A673 (cell line): ENCODE data around the gene TTC34. TPM values are rescaled to one million over a fixed set of nuclear protein-coding genes. Genes with fewer than 3 reads are reported as not detected.

Experiments
- BruUV-seq: library from RNA; stranded (reverse); fragments of 400-500 nt; replicated peaks from 2 replicates; lab custom pipeline; 2021; lab: Mats Ljungman, UMichigan
- CTCF ChIA-PET: fragments of 300-600 bp; sonication (Branson Sonifier 250); formaldehyde crosslinking; loops from one replicate; lab custom pipeline; 2022; ENCODE audit warnings: antibody characterized with exemption; lab: Charles Lee
- POLR2A ChIA-PET: fragments of 300-600 bp; sonication (Branson Sonifier 250); formaldehyde crosslinking; loops from one replicate; lab custom pipeline; 2022; ENCODE audit warnings: antibody characterized with exemption; ENCODE audit not compliant: low non-redundant PET; lab: Charles Lee
- DNase-seq: peaks from one replicate; pipeline ENCODE4 v3.0.0-alpha.2; 2015; ENCODE audit warnings: low spot score
- H3K27ac ChIP-seq: fragments of 200-600 bp; sonication (generic); 2 replicates; pipeline ENCODE4 v1.5.1; 2016; ENCODE audit warnings: mixed run types, low read depth, mild to moderate bottlenecking, mixed read lengths, antibody characterized with exemption, low read length; ENCODE audit not compliant: poor library complexity, severe bottlenecking
- H3K27me3 ChIP-seq: fragments of 200-600 bp; sonication (generic); replicated peaks from 2 replicates; pipeline ENCODE4 v1.6.1; 2017; ENCODE audit warnings: mixed run types, low read depth, mild to moderate bottlenecking, mixed read lengths, antibody characterized with exemption, low read length; ENCODE audit not compliant: insufficient read depth, poor library complexity
- H3K36me3 ChIP-seq: fragments of 200-600 bp; sonication (generic); 2 replicates; pipeline ENCODE4 v1.6.1; 2016; ENCODE audit warnings: mixed run types, mild to moderate bottlenecking, mixed read lengths, antibody characterized with exemption, low read length; ENCODE audit not compliant: insufficient read depth, poor library complexity, severe bottlenecking
- H3K4me1 ChIP-seq: fragments of 200-600 bp; sonication (generic); 2 replicates; pipeline ENCODE4 v1.6.1; 2017; ENCODE audit warnings: mixed run types, mild to moderate bottlenecking, mixed read lengths, antibody characterized with exemption, low read length; ENCODE audit not compliant: insufficient read depth, poor library complexity, severe bottlenecking
- H3K4me3 ChIP-seq: fragments of 200-600 bp; sonication (generic); 2 replicates; pipeline ENCODE4 v1.5.1; 2016; ENCODE audit warnings: low read depth, mixed run types, mild to moderate bottlenecking, mixed read lengths, low read length; ENCODE audit not compliant: poor library complexity, severe bottlenecking
- H3K9me3 ChIP-seq: fragments of 200-600 bp; sonication (generic); 2 replicates; pipeline ENCODE4 v1.6.1; 2016; ENCODE audit warnings: mixed run types, low read depth, mild to moderate bottlenecking, mixed read lengths, antibody characterized with exemption, low read length; ENCODE audit not compliant: poor library complexity, severe bottlenecking
- EZH2 ChIP-seq: fragments of 200-600 bp; sonication (generic); IDR thresholded peaks from 2 replicates; pipeline ENCODE4 v1.6.1; 2017; ENCODE audit warnings: borderline replicate concordance, low read depth, mild to moderate bottlenecking, mixed read lengths, antibody characterized with exemption, low read length; ENCODE audit not compliant: poor library complexity, severe bottlenecking
- intact Hi-C: fragments of 100-400 bp; cut with micrococcal nuclease; formaldehyde crosslinking; loops from one replicate; pipeline ENCODE4 v1.10.0; 2022; ENCODE audit not compliant: unreplicated experiment
- total RNA-seq: library from RNA; stranded (reverse); gene quantifications from 2 replicates; pipeline ENCODE4 v1.2.3, GENCODE V29; 2021
- TF ChIP-seq, protein P1 (sequence below): fragments of 300-800, 200-600 bp; sonication (generic); conservative IDR thresholded peaks from 2 replicates; pipeline ENCODE4 v1.5.1; 2017; ENCODE audit warnings: low read depth, mild to moderate bottlenecking, antibody characterized with exemption, low read length, moderate library complexity, mixed read lengths

Gene TTC34
- total RNA-seq, 1 experiment from 2014 or later, result 0.84 TPM

DNA sequence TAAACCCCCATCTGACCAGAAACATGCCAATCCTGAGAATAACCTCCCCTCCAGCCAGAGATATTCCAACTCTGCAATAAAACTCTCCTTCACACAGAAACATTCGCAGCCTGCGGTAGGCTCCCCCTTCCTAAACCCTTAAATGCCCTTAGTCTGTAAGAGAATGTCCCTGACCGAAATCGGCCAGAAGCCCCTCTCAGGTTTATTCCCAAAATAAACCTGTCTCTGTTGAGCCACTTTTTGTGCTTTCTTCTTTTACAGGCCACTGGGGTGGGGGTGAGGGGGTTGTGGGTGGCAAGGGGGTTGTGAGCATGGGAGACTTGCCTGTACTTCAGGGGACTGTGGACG lies 210.3 kb downstream of the TTC34 start:
- Histone ChIP-seq H3K4me3 (no peak overlapping the region), H3K27ac (no peak overlapping the region), H3K9me3 (no peaks in the 10 kb centered on the region), H3K4me1 (peaks cover 8% of the 10 kb centered on the region), H3K27me3 (no peaks in the 10 kb centered on the region), H3K36me3 (no peaks in the 10 kb centered on the region)
- no peak for DNase-seq
- POLR2A ChIA-PET, result no interaction called here
- CTCF ChIA-PET, result no interaction called here
- intact Hi-C loops, result no loop called here
- TF ChIP-seq EZH2, result no peak
- TF ChIP-seq, protein P1, sequence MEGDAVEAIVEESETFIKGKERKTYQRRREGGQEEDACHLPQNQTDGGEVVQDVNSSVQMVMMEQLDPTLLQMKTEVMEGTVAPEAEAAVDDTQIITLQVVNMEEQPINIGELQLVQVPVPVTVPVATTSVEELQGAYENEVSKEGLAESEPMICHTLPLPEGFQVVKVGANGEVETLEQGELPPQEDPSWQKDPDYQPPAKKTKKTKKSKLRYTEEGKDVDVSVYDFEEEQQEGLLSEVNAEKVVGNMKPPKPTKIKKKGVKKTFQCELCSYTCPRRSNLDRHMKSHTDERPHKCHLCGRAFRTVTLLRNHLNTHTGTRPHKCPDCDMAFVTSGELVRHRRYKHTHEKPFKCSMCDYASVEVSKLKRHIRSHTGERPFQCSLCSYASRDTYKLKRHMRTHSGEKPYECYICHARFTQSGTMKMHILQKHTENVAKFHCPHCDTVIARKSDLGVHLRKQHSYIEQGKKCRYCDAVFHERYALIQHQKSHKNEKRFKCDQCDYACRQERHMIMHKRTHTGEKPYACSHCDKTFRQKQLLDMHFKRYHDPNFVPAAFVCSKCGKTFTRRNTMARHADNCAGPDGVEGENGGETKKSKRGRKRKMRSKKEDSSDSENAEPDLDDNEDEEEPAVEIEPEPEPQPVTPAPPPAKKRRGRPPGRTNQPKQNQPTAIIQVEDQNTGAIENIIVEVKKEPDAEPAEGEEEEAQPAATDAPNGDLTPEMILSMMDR, result no peak
- BruUV-seq, result no TSS peak

- CTCF ChIA-PET, result no interaction called here
- no peak overlapping the region for H3K27ac ChIP-seq
- peaks cover 8% of the 10 kb centered on the region for H3K4me1 ChIP-seq
- no peaks in the 10 kb centered on the region for H3K36me3 ChIP-seq
- H3K9me3 ChIP-seq, result no peaks in the 10 kb centered on the region
- BruUV-seq, result TSS peak; percentile 55
- POLR2A ChIA-PET, result no interaction called here
- H3K27me3 ChIP-seq, result no peaks in the 10 kb centered on the region
- TF ChIP-seq, protein P1, result no peak
- TF ChIP-seq EZH2, result no peak
- intact Hi-C loops, result no loop called here
- DNase-seq, result no peak
- no peak overlapping the region for H3K4me3 ChIP-seq
Measured at GRCh38 chr1:2590233-2591141, 211.0 kb downstream of the TTC34 start.

- intact Hi-C loops, result no loop called here
- TF ChIP-seq, protein P1, result no peak
- TF ChIP-seq EZH2, result no peak
- Histone ChIP-seq H3K27me3 (no peaks in the 10 kb centered on the region), H3K4me3 (no peak overlapping the region), H3K36me3 (no peaks in the 10 kb centered on the region), H3K4me1 (peaks cover 13% of the 10 kb centered on the region), H3K9me3 (no peaks in the 10 kb centered on the region), H3K27ac (no peak overlapping the region)
- POLR2A ChIA-PET, result no interaction called here
- CTCF ChIA-PET, result no interaction called here
- BruUV-seq, result no TSS peak
- DNase-seq, result no peak
Measured at GRCh38 chr1:2589431-2590232, 211.9 kb downstream of the TTC34 start.
